Coronary artery (tissue), 2 donors: ENCODE measurements around the gene MUC2.
"Not testable (repeated sequence)": the region's sequence is repeated elsewhere in the genome, so short reads cannot be mapped to it uniquely, and the experiment has no call there.

ENCODE experiments used
- DNase-seq: peaks from one replicate; pipeline ENCODE4 v3.0.0-alpha.2; 2017; ENCODE audit warnings: low spot score
- H3K27ac ChIP-seq, 2 donors: fragments of 200-600 bp; sonication (generic); one replicate each; pipeline ENCODE4 v1.5.1; 2016 to 2019
- H3K4me3 ChIP-seq: fragments of 200-600 bp; sonication (generic); 2 replicates; pipeline ENCODE4 v1.5.1; 2016; ENCODE audit warnings: mild to moderate bottlenecking, moderate library complexity
- CTCF ChIP-seq: fragments of 200-600 bp; sonication (generic); IDR thresholded peaks from one replicate; pipeline ENCODE4 v1.5.1; 2019; ENCODE audit warnings: antibody characterized with exemption

MUC2 gene

GRCh38 chr11:1111545-1112212 is 37.0 kb downstream of the MUC2 start:
- peak; percentile 43 for DNase-seq
- no peak overlapping the region for H3K27ac ChIP-seq

GRCh38 chr11:1112351-1113191 is 37.9 kb downstream of the MUC2 start:
- Histone ChIP-seq H3K4me3 (no peak overlapping the region), H3K27ac (no peak overlapping the region)
- TF ChIP-seq CTCF = no peak
- DNase-seq = peak; percentile 54

More at GRCh38 chr11:1111545-1112212, 37.0 kb downstream of the MUC2 start:
- no peak for TF ChIP-seq CTCF
- no peak overlapping the region for H3K4me3 ChIP-seq

- Histone ChIP-seq H3K4me3 (no peak overlapping the region), H3K27ac (no peak overlapping the region)
- DNase-seq = peak; percentile 67
- no peak for TF ChIP-seq CTCF
Observed at GRCh38 chr11:1113405-1114201, 38.9 kb downstream of the MUC2 start.

- H3K27ac ChIP-seq, H3K4me3 ChIP-seq: not testable (repeated sequence)
- DNase-seq = peak; percentile 40
Observed at GRCh38 chr11:1115292-1115691, 40.6 kb downstream of the MUC2 start.

GRCh38 chr11:1116104-1116503 is 41.4 kb downstream of the MUC2 start:
- no peak overlapping the region for H3K4me3 ChIP-seq
- no peak for DNase-seq
- H3K27ac ChIP-seq = no peak overlapping the region
- TF ChIP-seq CTCF = no peak

GRCh38 chr11:1116666-1117390 is 42.2 kb downstream of the MUC2 start:
- DNase-seq = peak; percentile 69
- TF ChIP-seq CTCF = no peak
- H3K4me3 ChIP-seq = no peak overlapping the region
- no peak overlapping the region for H3K27ac ChIP-seq

GRCh38 chr11:1117992-1118391 is 43.3 kb downstream of the MUC2 start:
- Histone ChIP-seq H3K27ac (no peak overlapping the region), H3K4me3 (no peak overlapping the region)
- peak; percentile 56 for DNase-seq
- TF ChIP-seq CTCF = no peak
